ENCODE measurements around the gene DAP.

- TF ChIP-seq CTCF (conservative IDR thresholded peaks at IDR 0.05; ENCODE audit: low read depth, low read length), result no peak
- TF ChIP-seq EZH2 (IDR thresholded peaks at IDR 0.05; ENCODE audit: borderline replicate concordance, low read depth, low read length, poor library complexity, severe bottlenecking), result no peak
Measured at GRCh38 chr5:10728679-10729078, 32.4 kb downstream of the DAP start.

Data from A673 (cell line).